CD14-positive monocyte (primary cell): ENCODE data around the gene MYH10. TPM values are rescaled to one million over a fixed set of nuclear protein-coding genes. Genes with fewer than 3 reads are reported as not detected.

Experiments
- DNase-seq, 3 donors: peaks; one replicate each; pipeline ENCODE4 v3.0.0-alpha.2; 2011 to 2022
- H2AFZ ChIP-seq: 2 replicates; pipeline ENCODE4 v1.6.0; 2012; ENCODE audit warnings: mild to moderate bottlenecking, low read depth, low read length, inconsistent platforms; ENCODE audit not compliant: insufficient read depth, poor library complexity, severe bottlenecking
- H3K27ac ChIP-seq, 2 donors: 1 replicate in 1 of 2; 2 replicates in 1 of 2; pipeline ENCODE4 v1.5.1; 2012 to 2013; ENCODE audit warnings: low read length in 2 of 2, control low read depth in 1 of 2, inconsistent platforms in 1 of 2, low read depth in 1 of 2, mild to moderate bottlenecking in 1 of 2
- H3K27me3 ChIP-seq, 2 donors: one replicate each; pipeline versions ENCODE4 v1.6.0 to v1.6.1; 2011 to 2013; ENCODE audit warnings: low read length in 2 of 2; ENCODE audit not compliant: control insufficient read depth in 2 of 2, insufficient read depth in 2 of 2
- H3K36me3 ChIP-seq, 2 donors: replicated peaks in 1 of 2; 1 replicate in 1 of 2; 2 replicates in 1 of 2; pipeline versions ENCODE4 v1.5.1 to v1.6.1; 2012 to 2013; ENCODE audit warnings: low read length in 2 of 2, control low read depth in 1 of 2, inconsistent platforms in 1 of 2, mild to moderate bottlenecking in 1 of 2; ENCODE audit not compliant: insufficient read depth in 2 of 2, control insufficient read depth in 1 of 2
- H3K4me1 ChIP-seq, 2 donors: 1 replicate in 1 of 2; 2 replicates in 1 of 2; pipeline versions ENCODE4 v1.5.1 to v1.6.1; 2012 to 2013; ENCODE audit warnings: low read length in 2 of 2, control low read depth in 1 of 2, inconsistent platforms in 1 of 2, mild to moderate bottlenecking in 1 of 2, moderate library complexity in 1 of 2; ENCODE audit not compliant: insufficient read depth in 2 of 2, control insufficient read depth in 1 of 2
- H3K4me2 ChIP-seq: replicated peaks from 2 replicates; pipeline ENCODE3; 2012; ENCODE audit warnings: low read length, moderate library complexity, mild to moderate bottlenecking; ENCODE audit not compliant: poor library complexity, severe bottlenecking; ENCODE audit errors: extremely low read depth
- H3K4me3 ChIP-seq, 3 experiments: fragments of 200-600 bp in 1 of 3; sonication (generic) in 1 of 3; replicated peaks in 1 of 3; 1 replicate in 2 of 3; 2 replicates in 1 of 3; pipeline ENCODE4 v1.5.1; 2011 to 2013; ENCODE audit warnings: low read length in 3 of 3, mild to moderate bottlenecking in 3 of 3, control low read depth in 2 of 3, low read depth in 2 of 3, inconsistent platforms in 1 of 3, moderate library complexity in 1 of 3
- H3K79me2 ChIP-seq: 2 replicates; pipeline ENCODE4 v1.6.0; 2012; ENCODE audit warnings: mild to moderate bottlenecking, control low read depth, inconsistent platforms, low read length, moderate library complexity; ENCODE audit not compliant: insufficient read depth
- H3K9ac ChIP-seq: 2 replicates; pipeline ENCODE4 v1.6.0; 2017; ENCODE audit warnings: low read length, mild to moderate bottlenecking; ENCODE audit not compliant: insufficient read depth, poor library complexity, severe bottlenecking
- H3K9me3 ChIP-seq, 2 donors: replicated peaks in 1 of 2; 1 replicate in 1 of 2; 2 replicates in 1 of 2; pipeline versions ENCODE4 v1.5.1 to v1.6.1; 2012 to 2013; ENCODE audit warnings: low read length in 2 of 2, control low read depth in 1 of 2; ENCODE audit not compliant: control insufficient read depth in 1 of 2, insufficient read depth in 1 of 2
- H4K20me1 ChIP-seq: 2 replicates; pipeline ENCODE4 v1.6.0; 2012; ENCODE audit warnings: mild to moderate bottlenecking, low read length, control low read depth, moderate library complexity; ENCODE audit not compliant: insufficient read depth
- H3K27ac Mint-ChIP-seq, 7 donors: one replicate each; pipeline ENCODE4 v1.8.0; 2020; ENCODE audit warnings: mild to moderate bottlenecking in 7 of 7, mixed read lengths in 7 of 7, moderate library complexity in 6 of 7, inconsistent platforms in 2 of 7
- H3K27me3 Mint-ChIP-seq, 3 donors: one replicate each; pipeline ENCODE4 v1.8.0; 2021 to 2022; ENCODE audit warnings: low read depth in 3 of 3, mild to moderate bottlenecking in 3 of 3, mixed read lengths in 3 of 3, moderate library complexity in 3 of 3, inconsistent platforms in 1 of 3
- H3K36me3 Mint-ChIP-seq, 2 donors: one replicate each; pipeline ENCODE4 v1.8.0; 2020; ENCODE audit warnings: mixed read lengths in 2 of 2, inconsistent platforms in 1 of 2, mild to moderate bottlenecking in 1 of 2
- H3K4me1 Mint-ChIP-seq: one replicate; pipeline ENCODE4 v1.8.0; 2020; ENCODE audit warnings: mild to moderate bottlenecking, mixed read lengths
- H3K4me3 Mint-ChIP-seq, 2 donors: one replicate each; pipeline ENCODE4 v1.8.0; 2020; ENCODE audit warnings: mild to moderate bottlenecking in 2 of 2, mixed read lengths in 2 of 2, moderate library complexity in 1 of 2
- H3K9me3 Mint-ChIP-seq, 7 donors: one replicate each; pipeline ENCODE4 v1.8.0; 2020 to 2022; ENCODE audit warnings: mixed read lengths in 7 of 7, mild to moderate bottlenecking in 6 of 7, moderate library complexity in 6 of 7, inconsistent platforms in 2 of 7
- WGBS: methylation state at CpG from one replicate; pipeline ENCODE4 v1.1.5; 2013; ENCODE audit warnings: missing lambda C conversion rate; ENCODE audit not compliant: insufficient coverage; 5-methylcytosine and 5-hydroxymethylcytosine counted together
- intact Hi-C, 2 donors: fragments of 100-400 bp; cut with micrococcal nuclease; formaldehyde crosslinking; loops; one replicate each; pipeline versions ENCODE4 v1.15.0 to v1.15.1; 2023
- polyA plus RNA-seq, 3 donors: library from polyadenylated mRNA; depleted of rRNA in 1 of 3; unstranded in 2 of 3; stranded (reverse) in 1 of 3; fragments of 300-500 nt in 2 of 3; fragments of >200 nt in 1 of 3; fragmentation: Illumina TruSeq in 2 of 3; gene quantifications; 1 replicate in 2 of 3; 2 replicates in 1 of 3; pipeline ENCODE4 v1.2.3, GENCODE V29; 2012 to 2021
- TF ChIP-seq, protein P1 (sequence below): fragments of 200-600 bp; IDR thresholded peaks from one replicate; pipeline ENCODE4 v1.8.0; 2022; ENCODE audit warnings: antibody characterized with exemption, mild to moderate bottlenecking

The MYH10 gene
- polyA plus RNA-seq, 3 donors: 0.42 to 0.65 TPM; not detected in 1

GRCh38 chr17:8485491-8485890 is 145.0 kb downstream of the MYH10 start:
- no peak overlapping the region for H2AFZ ChIP-seq
- no peaks in the 10 kb centered on the region for H3K27me3 ChIP-seq
- DNase-seq: no peak
- H3K4me1 ChIP-seq: no peaks in the 10 kb centered on the region
- H3K4me3 Mint-ChIP-seq: no peak overlapping the region
- peaks cover 17 to 18% of the 10 kb centered on the region in 2 donors for H3K9me3 ChIP-seq
- no peaks in the 10 kb centered on the region for H4K20me1 ChIP-seq
- TF ChIP-seq, protein P1, sequence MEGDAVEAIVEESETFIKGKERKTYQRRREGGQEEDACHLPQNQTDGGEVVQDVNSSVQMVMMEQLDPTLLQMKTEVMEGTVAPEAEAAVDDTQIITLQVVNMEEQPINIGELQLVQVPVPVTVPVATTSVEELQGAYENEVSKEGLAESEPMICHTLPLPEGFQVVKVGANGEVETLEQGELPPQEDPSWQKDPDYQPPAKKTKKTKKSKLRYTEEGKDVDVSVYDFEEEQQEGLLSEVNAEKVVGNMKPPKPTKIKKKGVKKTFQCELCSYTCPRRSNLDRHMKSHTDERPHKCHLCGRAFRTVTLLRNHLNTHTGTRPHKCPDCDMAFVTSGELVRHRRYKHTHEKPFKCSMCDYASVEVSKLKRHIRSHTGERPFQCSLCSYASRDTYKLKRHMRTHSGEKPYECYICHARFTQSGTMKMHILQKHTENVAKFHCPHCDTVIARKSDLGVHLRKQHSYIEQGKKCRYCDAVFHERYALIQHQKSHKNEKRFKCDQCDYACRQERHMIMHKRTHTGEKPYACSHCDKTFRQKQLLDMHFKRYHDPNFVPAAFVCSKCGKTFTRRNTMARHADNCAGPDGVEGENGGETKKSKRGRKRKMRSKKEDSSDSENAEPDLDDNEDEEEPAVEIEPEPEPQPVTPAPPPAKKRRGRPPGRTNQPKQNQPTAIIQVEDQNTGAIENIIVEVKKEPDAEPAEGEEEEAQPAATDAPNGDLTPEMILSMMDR: no peak
- no peak overlapping the region for H3K27ac Mint-ChIP-seq
- no CpG with 5 or more reads among the region's 1 CpG for WGBS
- H3K36me3 ChIP-seq: peaks cover 0 to 20% of the 10 kb centered on the region in 2 donors
- peaks cover 14 to 31% (median 20%) of the 10 kb centered on the region in 7 donors for H3K9me3 Mint-ChIP-seq
- H3K36me3 Mint-ChIP-seq: peaks cover 15 to 19% of the 10 kb centered on the region in 2 donors
- peaks cover 0 to 1% (median 0%) of the 10 kb centered on the region in 3 donors for H3K27me3 Mint-ChIP-seq
- H3K79me2 ChIP-seq: no peaks in the 10 kb centered on the region
- no peak overlapping the region for H3K9ac ChIP-seq
- H3K4me3 ChIP-seq: no peak overlapping the region
- no peak overlapping the region for H3K27ac ChIP-seq
- H3K4me2 ChIP-seq: no peak overlapping the region
- intact Hi-C loops: no loop called here
- H3K4me1 Mint-ChIP-seq: no peaks in the 10 kb centered on the region

GRCh38 chr17:8484465-8484864 is 146.1 kb downstream of the MYH10 start:
- H3K36me3 ChIP-seq: peaks cover 0 to 27% of the 10 kb centered on the region in 2 donors
- H3K4me3 Mint-ChIP-seq: no peak overlapping the region
- no peaks in the 10 kb centered on the region for H3K79me2 ChIP-seq
- H3K9ac ChIP-seq: no peak overlapping the region
- H4K20me1 ChIP-seq: no peaks in the 10 kb centered on the region
- H3K9me3 ChIP-seq: peaks cover 18 to 19% of the 10 kb centered on the region in 2 donors
- TF ChIP-seq, protein P1: no peak
- no peak overlapping the region for H3K27ac ChIP-seq
- H3K4me3 ChIP-seq: no peak overlapping the region
- peaks cover 0 to 1% (median 1%) of the 10 kb centered on the region in 3 donors for H3K27me3 Mint-ChIP-seq
- no peaks in the 10 kb centered on the region for H3K4me1 Mint-ChIP-seq
- no peak overlapping the region for H2AFZ ChIP-seq
- H3K27me3 ChIP-seq: no peaks in the 10 kb centered on the region
- peaks cover 21 to 28% of the 10 kb centered on the region in 2 donors for H3K36me3 Mint-ChIP-seq
- H3K4me1 ChIP-seq: no peaks in the 10 kb centered on the region
- no CpG with 5 or more reads among the region's 1 CpG for WGBS
- H3K9me3 Mint-ChIP-seq: peaks cover 14 to 31% (median 21%) of the 10 kb centered on the region in 7 donors
- DNase-seq: no peak
- H3K27ac Mint-ChIP-seq: no peak overlapping the region
- no peak overlapping the region for H3K4me2 ChIP-seq
- intact Hi-C loops: no loop called here
